ENCODE results near the gene SOX13. TPM values are rescaled to one million over a fixed set of nuclear protein-coding genes. Genes with fewer than 3 reads are reported as not detected.

The SOX13 gene
- total and polyA plus RNA-seq, 11 donors, result 8.2 to 16.0 (median 12.6) TPM

GRCh38 chr1:204036882-204037655, 35.8 kb upstream of the SOX13 start:
- H3K4me3 ChIP-seq, result no peak overlapping the region
- H3K36me3 ChIP-seq, result no peaks in the 10 kb centered on the region
- no peak overlapping the region for H3K27ac ChIP-seq
- TF ChIP-seq CTCF (IDR thresholded peaks at IDR 0.05) (no peak), POLR2A (IDR thresholded peaks at IDR 0.05) (no peak)
- no peak for ATAC-seq
- DNase-seq, result no peak
- intact Hi-C loops (cut with DNase I), result no loop called here
- no peaks in the 10 kb centered on the region for H3K27me3 ChIP-seq
- H3K4me1 ChIP-seq, result peaks cover 0 to 19% (median 13%) of the 10 kb centered on the region in 12 donors
- no peaks in the 10 kb centered on the region for H3K9me3 ChIP-seq
- WGBS, 4 donors, result 61 to 64% (median 62%) methylated on average over 13 to 14 of the region's 14 CpGs

DNA sequence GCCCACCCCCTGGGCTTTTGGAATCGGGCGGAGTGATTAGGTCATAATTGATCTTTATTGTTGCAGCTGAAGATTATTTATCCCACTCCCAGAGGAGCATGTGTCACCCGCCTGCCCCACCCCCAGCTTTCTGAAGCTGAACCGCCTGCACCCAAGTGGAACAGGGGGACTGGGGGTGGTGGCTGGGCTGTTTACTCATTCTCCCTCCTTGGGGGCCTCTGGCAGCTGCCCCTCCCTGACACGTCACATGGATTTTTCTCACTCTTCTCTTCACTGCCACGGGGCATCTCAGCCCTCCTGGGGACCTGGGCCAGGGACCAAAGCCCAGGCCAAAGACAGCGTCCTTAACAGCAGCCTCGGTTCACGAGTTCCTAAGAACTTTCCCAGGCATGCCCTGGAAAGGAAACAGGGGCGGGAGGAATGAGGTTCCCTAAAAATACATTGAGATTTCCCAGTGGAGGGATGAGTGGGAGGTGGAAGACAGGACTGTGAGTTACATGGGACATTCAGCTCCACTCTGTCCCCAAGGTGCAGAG, 31.6 kb upstream of the SOX13 start:
- WGBS, 4 donors, result 27 to 40% (median 29%) methylated on average over 10 of the region's 10 CpGs
- peak overlapping the region in 11 of 12 donors; percentile 32 to 85 (median 70) for H3K27ac ChIP-seq
- H3K4me1 ChIP-seq, result peaks cover 0 to 56% (median 30%) of the 10 kb centered on the region in 12 donors
- intact Hi-C loops (cut with DNase I), result loop anchor here in 2 of 10 donors (5.0 to 10.0 kb wide), 2 partner anchors 54 to 156 kb away; no protein-coding TSS in a partner anchor
- no peaks in the 10 kb centered on the region for H3K9me3 ChIP-seq
- DNase-seq, result peak; percentile 43 to 61 (median 52)
- no peak for TF ChIP-seq CTCF (IDR thresholded peaks at IDR 0.05)
- no peak for TF ChIP-seq POLR2A (IDR thresholded peaks at IDR 0.05)
- H3K4me3 ChIP-seq, result peak overlapping the region in 1 of 12 donors; percentile 26
- no peaks in the 10 kb centered on the region for H3K36me3 ChIP-seq
- ATAC-seq, result peak; percentile 43 to 71 (median 60)
- no peaks in the 10 kb centered on the region for H3K27me3 ChIP-seq

DNA sequence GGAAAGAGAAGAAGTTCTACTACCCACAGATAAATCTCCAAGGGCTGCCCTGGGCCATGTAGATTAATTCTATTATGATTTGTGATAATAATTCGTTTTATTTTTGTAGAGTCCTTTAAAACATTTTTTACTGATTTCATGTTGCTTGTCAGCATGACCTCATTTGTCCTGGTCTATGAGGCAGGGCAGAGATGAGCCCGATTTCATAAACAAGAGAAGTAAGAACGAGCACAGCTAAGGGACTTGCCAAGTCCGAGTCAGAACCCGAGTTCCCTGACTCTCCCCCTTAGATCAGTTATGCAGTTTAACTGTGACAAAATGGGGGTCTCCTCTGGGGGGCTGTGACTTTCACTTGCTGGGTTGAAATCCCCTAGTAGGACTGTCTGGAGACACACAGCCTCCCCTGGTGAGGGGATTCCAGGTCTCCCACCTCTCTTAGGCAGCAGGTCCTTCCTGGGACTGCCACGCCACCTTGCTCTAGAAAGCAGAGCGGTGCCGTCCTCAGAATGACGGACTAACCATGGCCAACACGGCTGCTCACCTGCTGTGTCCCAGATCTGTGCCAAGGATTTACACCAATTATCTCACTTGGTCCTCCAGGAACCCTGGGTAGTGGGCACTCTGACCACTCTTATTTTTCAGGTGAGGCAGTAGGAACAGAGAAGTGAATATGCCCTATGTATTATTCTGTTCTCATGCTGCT, 31.0 kb upstream of the SOX13 start:
- Histone ChIP-seq H3K4me3 (peak overlapping the region in 1 of 12 donors; percentile 26), H3K27ac (peak overlapping the region; percentile 32 to 85 (median 70)), H3K27me3 (no peaks in the 10 kb centered on the region), H3K36me3 (no peaks in the 10 kb centered on the region), H3K9me3 (no peaks in the 10 kb centered on the region), H3K4me1 (peaks cover 0 to 56% (median 30%) of the 10 kb centered on the region in 12 donors)
- DNase-seq (no peak), ATAC-seq (peak in 1 of 4 donors; percentile 46)
- intact Hi-C loops (cut with DNase I), result loop anchor here in 2 of 10 donors (5.0 to 10.0 kb wide), 2 partner anchors 55 to 157 kb away; no protein-coding TSS in a partner anchor
- WGBS, 4 donors, result 63 to 66% (median 65%) methylated on average over 10 of the region's 10 CpGs
- TF ChIP-seq POLR2A (IDR thresholded peaks at IDR 0.05) (no peak), CTCF (IDR thresholded peaks at IDR 0.05) (no peak)

DNA sequence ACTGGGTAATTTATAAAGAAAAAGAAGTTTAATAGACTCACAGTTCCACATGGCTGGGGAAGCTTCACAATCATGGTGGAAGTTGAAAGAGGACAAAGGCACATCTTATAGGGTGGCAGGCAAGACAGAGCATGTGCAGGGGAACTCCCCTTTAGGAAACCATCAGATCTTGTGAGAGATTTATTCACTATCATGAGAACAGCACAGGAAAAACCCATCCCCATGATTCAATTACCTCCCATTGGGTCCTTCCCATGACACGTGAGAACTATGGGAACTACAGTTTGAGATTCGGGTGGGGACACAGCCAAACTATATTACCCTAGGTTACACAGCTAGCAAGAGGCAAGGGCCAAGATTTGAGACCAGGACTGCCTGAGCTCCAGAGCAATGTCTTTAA, 30.4 kb upstream of the SOX13 start:
- TF ChIP-seq POLR2A (IDR thresholded peaks at IDR 0.05), result no peak
- TF ChIP-seq CTCF (IDR thresholded peaks at IDR 0.05), result no peak
- H3K9me3 ChIP-seq, result no peaks in the 10 kb centered on the region
- peak overlapping the region in 11 of 12 donors; percentile 32 to 85 (median 70) for H3K27ac ChIP-seq
- no peaks in the 10 kb centered on the region for H3K36me3 ChIP-seq
- H3K4me3 ChIP-seq, result no peak overlapping the region
- no peaks in the 10 kb centered on the region for H3K27me3 ChIP-seq
- intact Hi-C loops (cut with DNase I), result loop anchor here in 2 of 10 donors (5.0 to 10.0 kb wide), 2 partner anchors 55 to 158 kb away; no protein-coding TSS in a partner anchor
- ATAC-seq (no peak), DNase-seq (no peak)
- H3K4me1 ChIP-seq, result peaks cover 0 to 56% (median 30%) of the 10 kb centered on the region in 12 donors
- WGBS, 4 donors, result 77 to 90% (median 81%) methylated on average over 2 of the region's 2 CpGs

Measured in heart left ventricle (tissue), 16 donors.